UCSD-AML1 (cell line): ENCODE measurements around the gene ZNF302.
"Not testable (repeated sequence)": the region's sequence is repeated elsewhere in the genome, so short reads cannot be mapped to it uniquely, and the experiment has no call there.

ENCODE experiments used
- DNase-seq: peaks from one replicate; lab custom pipeline; 2025; ENCODE audit not compliant: unreplicated experiment; lab: John Stamatoyannopoulos, UW

Gene ZNF302

GRCh38 chr19:34677386-34678084, at the start of gene ZNF302:
ZNF302 (plus strand) TSS chr19:34677678; CDS start chr19:34678805, 1,127 bp downstream.
- DNase-seq: peak; percentile 96

- DNase-seq: no peak
Observed at GRCh38 chr19:34633802-34634201, 43.7 kb upstream of the ZNF302 start.

- no peak for DNase-seq
Observed at GRCh38 chr19:34639491-34640085, 37.9 kb upstream of the ZNF302 start.

DNA sequence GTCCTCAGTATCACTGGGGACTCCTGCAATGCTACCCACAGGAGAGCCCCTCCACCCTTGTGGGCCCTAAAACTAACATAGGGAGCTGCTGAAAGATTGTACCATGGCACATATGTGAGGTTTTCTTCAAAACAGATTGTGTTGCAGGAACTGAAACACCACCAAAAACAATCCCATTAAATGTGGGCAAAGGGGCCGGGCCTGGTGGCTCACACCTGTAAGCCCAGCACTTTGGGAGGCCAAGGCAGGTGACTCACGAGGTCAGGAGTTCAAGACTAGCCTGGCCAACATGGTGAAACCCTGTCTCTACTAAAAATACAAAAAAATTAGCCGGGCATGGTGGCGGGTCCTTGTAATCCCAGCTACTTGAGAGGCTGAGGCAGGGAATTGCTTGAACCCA, 35.2 kb upstream of the ZNF302 start:
- no peak for DNase-seq

GRCh38 chr19:34644991-34645461, 32.5 kb upstream of the ZNF302 start:
- DNase-seq: no peak

- no peak for DNase-seq
Observed at GRCh38 chr19:34645551-34645950, 31.9 kb upstream of the ZNF302 start.

DNA sequence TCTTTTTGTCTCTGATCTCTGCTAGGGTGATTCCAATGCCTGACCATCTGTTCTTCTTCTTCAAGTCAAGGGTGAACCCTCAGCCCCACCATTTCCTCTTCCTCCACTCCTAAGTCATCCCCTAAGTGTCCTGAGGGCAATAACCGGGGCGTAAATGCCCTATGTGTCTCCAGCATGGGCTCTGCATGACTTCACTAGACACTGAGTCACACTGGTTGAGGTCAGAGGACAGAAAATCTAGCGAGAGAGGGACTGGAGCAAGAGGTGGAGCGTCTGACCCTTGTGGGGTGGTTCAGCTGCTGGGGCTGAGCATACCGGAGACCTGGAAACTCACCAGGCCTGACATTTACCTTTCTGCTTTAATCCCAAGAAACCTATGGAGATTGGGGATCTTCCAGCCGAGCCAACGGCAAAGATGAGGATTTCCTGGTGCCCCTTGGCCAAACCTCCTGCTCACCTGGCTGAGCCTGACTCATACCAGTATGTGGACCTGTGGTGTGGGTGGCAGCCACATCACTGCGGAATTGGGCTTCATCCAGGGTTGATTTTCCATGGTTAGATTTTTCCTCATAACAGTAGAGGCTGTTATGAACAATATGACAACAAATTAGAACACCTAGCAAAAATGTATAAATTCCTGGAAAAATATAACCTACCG, 27.5 kb upstream of the ZNF302 start:
- no peak for DNase-seq

DNA sequence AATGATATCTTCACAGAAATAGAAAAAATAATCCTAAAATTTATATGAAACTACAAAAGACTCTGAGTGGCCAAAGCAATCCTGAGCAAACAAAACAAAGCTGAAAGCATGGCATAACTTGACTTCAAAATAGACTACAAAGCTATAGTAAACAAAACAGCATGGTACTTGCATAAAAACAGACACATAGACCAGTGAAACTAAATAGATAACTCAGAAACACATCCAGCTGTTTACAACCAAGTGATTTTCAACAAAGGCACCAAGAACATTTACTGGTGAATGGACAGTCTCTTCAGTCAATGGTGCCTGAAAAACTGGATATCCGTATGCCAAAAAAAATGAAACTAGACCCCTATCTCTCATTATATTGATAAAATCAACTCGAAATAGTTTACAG, 25.7 kb upstream of the ZNF302 start:
- no peak for DNase-seq

DNA sequence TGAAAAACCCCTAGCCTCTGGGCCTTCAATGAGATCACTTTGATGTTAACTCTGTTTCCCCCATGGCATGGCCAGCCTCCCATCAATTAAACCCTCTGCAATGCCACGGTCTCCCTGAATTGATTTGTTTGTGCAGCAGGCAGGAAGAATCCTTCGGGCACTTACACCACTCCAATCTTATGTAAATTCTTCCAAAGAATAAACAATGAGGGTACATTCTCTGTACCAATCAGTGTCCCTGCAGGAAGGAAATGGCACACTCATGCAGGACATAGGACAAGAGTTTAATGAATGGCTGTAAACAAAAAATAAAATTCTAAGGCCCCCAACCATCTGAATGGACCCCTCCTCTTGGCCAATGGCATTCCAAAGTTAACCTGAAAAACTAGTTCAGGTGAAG, 22.7 kb upstream of the ZNF302 start:
- DNase-seq: no peak

GRCh38 chr19:34655651-34656050, 21.8 kb upstream of the ZNF302 start:
- no peak for DNase-seq

GRCh38 chr19:34661357-34661756, 16.1 kb upstream of the ZNF302 start:
- no peak for DNase-seq

DNA sequence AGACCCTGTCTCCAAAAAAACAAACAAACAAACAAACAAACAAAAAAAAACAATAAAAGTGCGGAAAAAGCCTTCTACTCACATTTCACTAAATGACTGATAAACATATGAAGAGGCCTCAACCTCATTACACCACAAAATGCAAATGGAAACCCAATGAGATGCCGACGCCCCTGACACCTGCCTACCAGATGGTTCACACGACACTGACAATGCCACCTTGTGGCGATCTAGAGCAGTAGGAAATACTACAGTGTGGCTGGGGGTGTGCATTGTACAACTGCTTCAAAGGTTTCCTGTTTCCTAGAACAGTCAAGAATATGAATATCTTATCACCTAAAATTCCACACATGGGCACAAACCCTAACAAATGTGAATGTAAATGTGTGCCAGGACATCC, 14.6 kb upstream of the ZNF302 start:
- no peak for DNase-seq

GRCh38 chr19:34664168-34664567, 13.3 kb upstream of the ZNF302 start:
- no peak for DNase-seq

GRCh38 chr19:34664870-34665269, 12.6 kb upstream of the ZNF302 start:
- no peak for DNase-seq

- not testable (repeated sequence) for DNase-seq
Observed at GRCh38 chr19:34665275-34665674, 12.2 kb upstream of the ZNF302 start.

GRCh38 chr19:34666200-34666957, 11.1 kb upstream of the ZNF302 start:
- no peak for DNase-seq

DNA sequence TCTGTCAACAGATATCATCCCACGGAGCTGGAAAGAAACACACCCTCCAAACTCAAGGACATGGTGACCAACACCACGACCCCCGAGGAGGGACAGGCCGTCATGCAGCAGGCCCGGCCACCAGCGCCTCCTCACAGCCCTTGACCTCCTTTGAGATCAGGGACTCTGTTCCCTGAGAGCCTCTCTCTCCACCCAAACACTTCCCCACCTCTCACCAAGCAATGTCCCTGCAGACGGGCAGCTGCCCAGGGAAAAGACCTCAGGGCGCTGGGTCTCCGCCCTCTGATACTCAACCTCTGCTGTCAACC, 10.6 kb upstream of the ZNF302 start:
- DNase-seq: no peak

DNA sequence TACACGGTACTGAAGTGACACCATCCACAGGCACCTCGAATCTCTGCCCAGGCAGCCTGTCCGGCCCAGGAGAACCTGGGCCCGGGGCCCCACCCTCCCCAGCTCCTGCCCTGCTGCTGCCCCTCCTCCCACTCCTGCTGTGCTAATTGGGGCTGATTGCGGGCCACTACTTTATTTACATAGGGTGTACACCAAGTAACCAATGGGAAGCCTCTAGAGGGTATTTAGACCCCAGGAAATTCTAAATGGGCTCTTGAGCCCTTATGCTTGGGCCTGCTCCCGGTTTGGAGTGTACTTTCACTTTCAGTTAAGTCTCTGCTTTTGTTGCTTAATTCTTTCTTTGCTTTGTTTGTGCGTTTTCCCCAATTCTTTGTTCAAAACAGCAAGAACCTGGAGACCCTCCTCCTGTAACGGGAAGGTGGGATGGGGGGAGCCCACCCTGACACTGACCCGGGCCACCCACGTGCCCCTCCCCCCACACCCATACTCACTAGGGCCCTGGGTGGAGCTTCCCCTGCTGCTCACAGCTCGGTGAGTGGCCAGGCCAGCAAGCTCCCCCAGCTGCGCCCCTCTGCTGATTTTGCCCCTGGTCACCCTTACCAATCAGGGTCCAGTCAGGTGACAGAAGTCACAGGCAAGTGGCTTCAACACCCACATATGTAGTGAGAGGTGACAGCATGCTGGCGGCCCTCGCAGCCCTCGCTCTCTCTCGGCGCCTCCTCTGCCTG, 10.0 kb upstream of the ZNF302 start:
- DNase-seq: no peak

DNA sequence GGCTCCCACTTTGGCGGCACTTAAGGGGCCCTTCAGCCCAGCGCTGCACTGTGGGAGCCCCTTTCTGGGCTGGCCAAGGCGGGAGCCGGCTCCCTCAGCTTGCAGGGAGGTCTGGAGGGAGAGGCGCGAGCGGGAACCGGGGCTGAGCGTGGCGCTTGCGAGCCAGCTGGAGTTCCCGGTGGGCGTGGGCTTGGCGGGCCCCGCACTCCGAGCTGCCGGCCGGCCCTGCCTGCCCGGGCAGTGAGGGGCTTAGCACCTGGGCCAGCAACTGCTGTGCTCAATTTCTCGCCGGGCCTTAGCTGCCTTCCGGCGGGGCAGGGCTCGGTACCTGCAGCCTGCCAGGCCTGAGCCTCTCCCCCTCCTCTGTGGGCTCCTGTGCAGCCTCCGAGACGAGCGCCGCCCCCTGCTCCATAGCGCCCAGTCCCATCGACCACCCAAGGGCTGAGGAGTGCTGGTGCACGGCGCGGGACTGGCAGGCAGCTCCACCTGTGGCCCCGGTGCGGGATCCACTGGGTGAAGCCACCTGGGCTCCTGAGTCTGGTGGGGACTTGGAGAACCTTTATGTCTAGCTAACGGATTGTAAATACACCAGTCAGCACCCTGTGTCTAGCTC, 9.3 kb upstream of the ZNF302 start:
- DNase-seq: not testable (repeated sequence)

DNA sequence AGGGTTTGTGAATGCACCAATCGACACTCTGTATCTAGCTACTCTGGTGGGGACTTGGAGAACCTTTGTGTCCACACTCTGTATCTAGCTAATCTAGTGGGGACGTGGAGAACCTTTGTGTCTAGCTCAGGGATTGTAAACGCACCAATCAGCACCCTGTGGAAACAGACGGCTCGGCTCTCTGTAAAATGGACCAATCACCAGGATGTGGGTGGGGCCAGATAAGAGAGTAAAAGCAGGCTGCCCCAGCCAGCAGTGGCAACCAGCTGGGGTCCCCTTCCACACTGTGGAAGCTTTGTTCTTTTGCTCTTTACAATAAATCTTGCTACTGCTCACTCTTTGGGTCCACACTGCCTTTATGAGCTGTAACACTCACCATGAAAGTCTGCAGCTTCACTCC, 8.8 kb upstream of the ZNF302 start:
- not testable (repeated sequence) for DNase-seq

DNA sequence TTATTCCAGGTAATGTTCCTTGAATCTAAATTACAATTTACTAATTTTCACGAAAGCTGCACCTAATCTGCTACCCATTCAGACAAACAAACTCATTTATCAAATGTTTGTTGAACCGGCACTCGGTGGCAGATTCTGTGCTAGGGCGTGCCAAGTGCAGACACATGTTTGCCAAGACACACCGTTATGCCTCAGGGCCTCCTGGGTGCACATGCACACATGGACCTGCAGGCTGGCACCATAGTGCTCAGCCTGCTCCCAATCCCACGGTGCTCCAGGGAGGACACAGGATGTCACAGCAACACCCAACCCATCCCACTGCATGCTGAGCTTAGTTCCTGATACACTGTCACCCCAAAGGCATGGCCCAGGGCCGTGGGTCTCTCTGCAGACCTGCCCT, 8.2 kb upstream of the ZNF302 start:
- no peak for DNase-seq
